HCT116 (cell line): Measurements from ENCODE around the gene PIAS3. TPM values are rescaled to one million over a fixed set of nuclear protein-coding genes. Genes with fewer than 3 reads are reported as not detected.

Experiments used
- ATAC-seq: fragments of 200-7000 bp; cut with Tn5 transposase; 2 replicates; pipeline ENCODE4 v1.9.1; 2020; ENCODE audit warnings: mild to moderate bottlenecking, moderate library complexity
- BruUV-seq: library from RNA; stranded (reverse); fragments of 400-500 nt; replicated peaks from 2 replicates; lab custom pipeline; 2021; lab: Mats Ljungman, UMichigan
- CTCF ChIA-PET: fragments of 300-600 bp; sonication (Branson Sonifier 250); formaldehyde crosslinking; loops from one replicate; lab custom pipeline; 2021; ENCODE audit warnings: antibody characterized with exemption; lab: Charles Lee
- POLR2A ChIA-PET: fragments of 300-600, 350-600 bp; sonication (Branson Sonifier 250); formaldehyde crosslinking; loops from one replicate; lab custom pipeline; 2021; ENCODE audit warnings: antibody characterized with exemption; lab: Charles Lee
- RAD21 ChIA-PET, 2 experiments: fragments of 300-600 bp; sonication (Branson Sonifier 250); formaldehyde crosslinking; loops; one replicate each; lab custom pipeline; 2023; ENCODE audit warnings: low total read pairs in 2 of 2; ENCODE audit not compliant: uncharacterized antibody in 2 of 2, unreplicated experiment in 2 of 2, low non-redundant PET in 1 of 2; lab: Charles Lee
- DNase-seq: peaks from one replicate; pipeline ENCODE4 v3.0.0-alpha.2; 2010; ENCODE audit warnings: low read depth, low spot score
- H2AFZ ChIP-seq: fragments of 200-600 bp; shearing (Covaris generic), sonication (generic); 2 replicates; pipeline ENCODE4 v1.6.1; 2017; ENCODE audit warnings: low read depth, mixed run types, mixed read lengths, antibody characterized with exemption, low read length; ENCODE audit not compliant: poor library complexity, severe bottlenecking
- H3K27ac ChIP-seq: 2 replicates; pipeline ENCODE4 v1.5.1; 2012; ENCODE audit warnings: low read depth, low read length
- H3K27me3 ChIP-seq: fragments of 200-600 bp; sonication (generic); 2 replicates; pipeline ENCODE4 v1.6.1; 2016; ENCODE audit warnings: mixed run types, low read length, mixed read lengths; ENCODE audit not compliant: insufficient read depth
- H3K36me3 ChIP-seq, 2 experiments: fragments of 200-500 bp in 1 of 2; fragments of 200-600 bp in 1 of 2; sonication (Bioruptor generic) in 1 of 2; sonication (generic) in 1 of 2; 2 replicates each; pipeline versions ENCODE4 v1.5.1 to v1.6.1; 2014 to 2016; ENCODE audit warnings: low read length in 2 of 2, inconsistent platforms in 1 of 2, mixed read lengths in 1 of 2, mixed run types in 1 of 2; ENCODE audit not compliant: insufficient read depth in 2 of 2, control insufficient read depth in 1 of 2
- H3K4me1 ChIP-seq, 2 experiments: fragments of 200-600 bp in 1 of 2; sonication (generic) in 1 of 2; 2 replicates each; pipeline versions ENCODE4 v1.5.1 to v1.6.1; 2012 to 2017; ENCODE audit warnings: low read length in 2 of 2, inconsistent platforms in 1 of 2, mild to moderate bottlenecking in 1 of 2, mixed read lengths in 1 of 2, mixed run types in 1 of 2, moderate library complexity in 1 of 2; ENCODE audit not compliant: insufficient read depth in 2 of 2, control insufficient read depth in 1 of 2
- H3K4me2 ChIP-seq: fragments of 200-600 bp; sonication (generic); 2 replicates; pipeline ENCODE4 v1.6.1; 2017; ENCODE audit warnings: mixed run types, low read length, mixed read lengths
- H3K4me3 ChIP-seq, 2 experiments: fragments of 200-600 bp in 1 of 2; sonication (generic) in 1 of 2; replicated peaks in 1 of 2; 2 replicates each; pipeline ENCODE4 v1.5.1; 2011 to 2016; ENCODE audit warnings: low read length in 2 of 2, control low read depth in 1 of 2, low read depth in 1 of 2, mild to moderate bottlenecking in 1 of 2, mixed read lengths in 1 of 2, mixed run types in 1 of 2
- H3K79me2 ChIP-seq: fragments of 200-600 bp; sonication (generic); 2 replicates; pipeline ENCODE4 v1.6.1; 2017; ENCODE audit warnings: mild to moderate bottlenecking, mixed run types, low read length, moderate library complexity, mixed read lengths; ENCODE audit not compliant: insufficient read depth
- H3K9ac ChIP-seq: fragments of 200-600 bp; sonication (generic); 2 replicates; pipeline ENCODE4 v1.6.1; 2016; ENCODE audit warnings: low read length, mixed read lengths
- H3K9me2 ChIP-seq: fragments of 200-600 bp; sonication (generic), shearing (Covaris generic); 2 replicates; pipeline ENCODE4 v1.6.1; 2017; ENCODE audit warnings: mixed run types, mild to moderate bottlenecking, moderate library complexity; ENCODE audit not compliant: insufficient read depth
- H3K9me3 ChIP-seq, 2 experiments: fragments of 200-500 bp in 1 of 2; fragments of 200-600 bp in 1 of 2; sonication (Bioruptor generic) in 1 of 2; sonication (generic) in 1 of 2; 2 replicates each; pipeline ENCODE4 v1.6.1; 2014 to 2017; ENCODE audit warnings: low read length in 2 of 2, mixed read lengths in 2 of 2, inconsistent platforms in 1 of 2, low read depth in 1 of 2, mild to moderate bottlenecking in 1 of 2, mixed run types in 1 of 2, moderate library complexity in 1 of 2; ENCODE audit not compliant: control insufficient read depth in 1 of 2, insufficient read depth in 1 of 2
- H4K20me1 ChIP-seq: fragments of 200-600 bp; sonication (generic), shearing (Covaris generic); 2 replicates; pipeline ENCODE4 v1.6.1; 2017; ENCODE audit warnings: mixed run types, mild to moderate bottlenecking, moderate library complexity; ENCODE audit not compliant: insufficient read depth
- ATF3 ChIP-seq: IDR thresholded peaks from 2 replicates; pipeline ENCODE4 v1.6.1; 2012
- CEBPB ChIP-seq: IDR thresholded peaks from 2 replicates; pipeline ENCODE4 v1.6.1; 2012; ENCODE audit warnings: low read depth
- CTCF ChIP-seq, 3 experiments: fragments of 200-600 bp in 1 of 3; sonication (generic) in 1 of 3; IDR thresholded peaks in 2 of 3; conservative IDR thresholded peaks in 1 of 3; 2 replicates each; pipeline ENCODE4 v1.5.1; 2012 to 2017; ENCODE audit warnings: low read depth in 2 of 3, low read length in 2 of 3, antibody characterized with exemption in 1 of 3, borderline replicate concordance in 1 of 3, control low read depth in 1 of 3, mild to moderate bottlenecking in 1 of 3, mixed read lengths in 1 of 3, mixed run types in 1 of 3, moderate library complexity in 1 of 3; ENCODE audit not compliant: insufficient read depth in 1 of 3
- EGR1 ChIP-seq: IDR thresholded peaks from 2 replicates; pipeline ENCODE4 v1.6.1; 2012; ENCODE audit warnings: low read depth
- ELF1 ChIP-seq: IDR thresholded peaks from 2 replicates; pipeline ENCODE4 v1.6.1; 2012; ENCODE audit warnings: low read depth, borderline replicate concordance
- EZH2 ChIP-seq: fragments of 200-600 bp; sonication (generic); IDR thresholded peaks from 2 replicates; pipeline ENCODE4 v1.6.1; 2017; ENCODE audit warnings: antibody characterized with exemption, mixed run types
- RAD21 ChIP-seq: IDR thresholded peaks from 2 replicates; pipeline ENCODE4 v1.6.1; 2012; ENCODE audit warnings: low read depth, mild to moderate bottlenecking
- SRF ChIP-seq: IDR thresholded peaks from 2 replicates; pipeline ENCODE4 v1.6.1; 2012; ENCODE audit warnings: low read depth
- YY1 ChIP-seq: IDR thresholded peaks from 2 replicates; pipeline ENCODE4 v1.6.1; 2011; ENCODE audit warnings: low read length, low read depth, moderate library complexity, mild to moderate bottlenecking; ENCODE audit not compliant: insufficient replicate concordance; ENCODE audit errors: extremely low read depth
- intact Hi-C: fragments of 100-400 bp; cut with micrococcal nuclease; formaldehyde crosslinking; loops from 2 replicates; pipeline ENCODE4 v1.10.0; 2022
- total RNA-seq: library from RNA; stranded (reverse); gene quantifications from one replicate; pipeline ENCODE4 v1.2.1, GENCODE V29; 2021; ENCODE audit not compliant: unreplicated experiment

The PIAS3 gene
- total RNA-seq, 1 experiment from 2014 or later, result 31.2 TPM

- RAD21 ChIA-PET, result interaction anchor here in 1 of 2 experiments (1.1 kb wide), 1 partner anchor 12 kb away, joined by 3 read pairs; the partner anchor contains the start of gene PIAS3
- no peaks in the 10 kb centered on the region for H3K9me3 ChIP-seq
- no peaks in the 10 kb centered on the region for H3K9me2 ChIP-seq
- H3K27ac ChIP-seq, result no peak overlapping the region; the same call in 1 of the 2 replicates
- POLR2A ChIA-PET, result interaction anchor here (2.0 to 3.7 kb wide), 2 partner anchors 13 to 112 kb away, joined by 6 to 17 read pairs; partner anchors contain the start of genes LIX1L and PIAS3
- H3K4me1 ChIP-seq, result peaks cover 4 to 14% of the 10 kb centered on the region in 2 experiments
- no peak overlapping the region for H3K9ac ChIP-seq
- ATAC-seq (peak; percentile 57), DNase-seq (no peak)
- H4K20me1 ChIP-seq, result no peaks in the 10 kb centered on the region
- CTCF ChIA-PET, result interaction anchor here (1.3 to 7.6 kb wide), 4 partner anchors 9 to 165 kb away, joined by 4 to 87 read pairs (median 11); partner anchors contain the start of genes LIX1L and PIAS3
- H2AFZ ChIP-seq, result no peak overlapping the region
- no peaks in the 10 kb centered on the region for H3K79me2 ChIP-seq
- intact Hi-C loops, result loop anchor here (5.0 kb wide), 1 partner anchor 61 kb away; no protein-coding TSS in a partner anchor
- peaks cover 28 to 32% of the 10 kb centered on the region in 2 experiments for H3K36me3 ChIP-seq
- BruUV-seq, result no TSS peak
- no peak for TF ChIP-seq SRF
- TF ChIP-seq ELF1, result no peak
- TF ChIP-seq CTCF (IDR thresholded peaks at IDR 0.05 in 2 of 3, conservative IDR thresholded peaks at IDR 0.05 in 1 of 3; ENCODE audit: borderline replicate concordance in 1 of 3, insufficient read depth in 1 of 3, low read depth in 2 of 3, low read length in 2 of 3), result peak in 2 of 3 experiments; percentile 77 to 81; a peak in 4 of 6 replicates
- TF ChIP-seq RAD21, result peak; percentile 26; the same call in 1 of the 2 replicates
- TF ChIP-seq EZH2, result no peak
- TF ChIP-seq EGR1, result no peak
- TF ChIP-seq YY1, result no peak
- no peak for TF ChIP-seq ATF3
- TF ChIP-seq CEBPB, result no peak
- H3K4me3 ChIP-seq, result peak overlapping the region in 1 of 2 experiments; percentile 49; a peak in 1 of 4 replicates
- H3K4me2 ChIP-seq, result peak overlapping the region; percentile 81
- no peaks in the 10 kb centered on the region for H3K27me3 ChIP-seq
These were observed 12.7 kb downstream of the PIAS3 start for GRCh38 chr1:145846201-145846612.
